ENCODE measurements around the gene CRY2.

Gene CRY2

DNA sequence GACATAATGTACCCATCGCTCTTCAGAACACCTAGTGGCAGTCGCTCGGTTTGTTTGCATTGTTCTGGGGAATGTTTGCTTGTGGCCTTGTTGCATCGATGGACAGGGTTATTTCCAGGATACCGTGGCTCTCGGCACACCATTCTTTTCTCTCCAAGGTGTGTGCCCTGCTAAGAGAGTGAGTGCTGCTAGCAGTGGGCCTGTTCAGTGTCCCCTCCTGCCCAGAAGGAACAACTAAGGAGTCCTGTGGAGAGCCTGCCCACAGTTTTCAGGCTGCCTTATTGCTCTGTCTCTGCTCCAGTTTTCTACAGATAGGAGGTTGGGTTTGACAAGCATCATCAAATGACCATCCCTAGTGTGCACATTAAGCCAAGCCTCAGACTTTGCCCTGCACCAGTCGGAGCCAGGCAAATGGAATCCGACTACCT, 1.4 kb downstream of the CRY2 start:
- no peak for DNase-seq (ENCODE audit: low read depth)

DNA sequence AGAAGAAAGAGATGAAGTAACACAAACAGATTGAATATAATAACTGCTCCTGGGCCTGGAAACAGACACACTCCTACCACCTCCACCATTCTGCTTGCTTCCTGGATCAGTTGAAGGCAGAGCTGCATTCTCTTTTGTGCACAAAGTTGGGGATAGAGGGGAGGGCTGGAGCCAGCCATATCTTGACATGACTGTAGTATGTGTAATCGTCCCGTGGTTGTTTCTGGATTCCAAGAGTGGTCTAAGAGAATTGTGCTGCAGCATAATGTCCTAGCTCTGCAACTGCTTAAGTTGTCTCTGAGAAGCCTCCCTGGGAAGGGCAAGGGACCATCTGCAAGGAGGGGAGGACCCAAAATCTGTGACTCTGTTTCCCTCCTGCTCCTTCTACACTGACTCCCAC, 3.2 kb downstream of the CRY2 start:
- peak; percentile 41 for DNase-seq (ENCODE audit: low read depth)

DNA sequence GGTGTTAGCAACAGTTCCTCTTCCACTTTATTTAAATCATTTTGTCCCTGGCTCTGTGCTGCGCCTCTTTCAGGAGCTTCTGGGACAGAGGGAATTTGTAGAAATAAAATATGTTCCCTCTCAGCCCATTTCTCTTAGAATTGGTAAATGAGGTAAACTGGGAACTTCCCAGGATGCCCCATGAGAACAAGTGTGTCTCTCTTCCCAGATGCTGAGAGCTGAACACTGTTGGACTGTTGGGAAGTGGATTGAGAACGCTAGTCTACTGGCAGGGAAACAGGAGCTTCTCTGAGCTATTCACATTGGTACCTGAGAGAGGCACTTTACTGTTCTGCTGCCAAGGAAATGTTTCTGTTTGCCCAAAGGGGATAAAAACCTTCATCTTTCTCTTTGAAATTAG, 4.0 kb downstream of the CRY2 start:
- DNase-seq (ENCODE audit: low read depth) = no peak

DNA sequence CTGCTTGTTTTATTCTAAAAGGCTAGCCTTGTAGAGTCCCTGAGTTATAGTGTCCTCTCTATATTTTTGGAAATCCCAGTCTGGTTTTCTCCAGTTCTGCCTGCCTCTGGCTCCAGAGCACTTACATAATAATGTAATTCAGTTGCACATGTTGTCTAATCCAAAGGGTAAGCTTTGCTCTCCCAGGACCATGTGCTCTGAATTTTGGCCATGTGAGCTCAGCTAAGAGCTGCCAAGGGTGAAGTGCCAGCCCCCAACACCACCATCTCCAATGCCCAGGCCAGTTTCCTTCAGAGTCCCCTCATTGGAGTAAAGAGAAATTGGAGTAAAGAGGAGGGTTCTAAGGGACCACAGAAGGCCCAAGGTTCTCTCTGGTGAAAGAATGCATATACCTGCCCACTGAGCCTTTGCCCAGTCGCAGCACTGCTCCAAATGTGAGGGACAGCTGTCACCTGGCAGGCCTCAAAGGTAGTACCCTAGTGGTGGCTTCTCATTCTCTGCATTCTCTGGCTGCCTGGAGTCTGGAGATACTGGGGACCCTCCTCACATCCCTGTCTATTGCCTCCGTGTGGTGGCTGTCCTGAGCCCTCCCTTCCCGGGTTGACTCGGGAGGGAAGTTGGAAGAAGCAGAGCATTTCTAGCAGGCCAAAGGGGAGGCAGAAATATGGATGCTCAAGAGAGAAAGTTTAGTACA, 4.9 kb downstream of the CRY2 start:
- DNase-seq (ENCODE audit: low read depth) = no peak

DNA sequence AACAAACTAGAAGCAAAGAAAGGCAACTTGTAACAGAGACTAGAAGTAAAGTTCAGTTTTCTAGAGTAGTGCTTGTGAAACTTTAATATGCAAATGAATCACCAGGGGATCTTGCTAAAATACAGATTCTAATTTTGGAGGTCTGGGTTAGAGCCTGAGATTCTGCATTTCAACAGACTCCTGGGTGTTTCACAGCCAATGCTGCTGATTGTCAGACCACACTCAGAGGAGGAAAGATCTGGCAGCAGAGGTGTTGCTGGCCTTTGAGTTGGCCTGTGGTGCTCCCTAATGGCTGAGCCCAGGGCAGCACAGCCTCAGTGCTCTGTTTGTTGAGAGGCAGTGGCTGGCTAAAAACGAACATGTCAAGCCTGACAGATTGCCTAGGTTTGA, 5.4 kb downstream of the CRY2 start:
- no peak for DNase-seq (ENCODE audit: low read depth)

DNA sequence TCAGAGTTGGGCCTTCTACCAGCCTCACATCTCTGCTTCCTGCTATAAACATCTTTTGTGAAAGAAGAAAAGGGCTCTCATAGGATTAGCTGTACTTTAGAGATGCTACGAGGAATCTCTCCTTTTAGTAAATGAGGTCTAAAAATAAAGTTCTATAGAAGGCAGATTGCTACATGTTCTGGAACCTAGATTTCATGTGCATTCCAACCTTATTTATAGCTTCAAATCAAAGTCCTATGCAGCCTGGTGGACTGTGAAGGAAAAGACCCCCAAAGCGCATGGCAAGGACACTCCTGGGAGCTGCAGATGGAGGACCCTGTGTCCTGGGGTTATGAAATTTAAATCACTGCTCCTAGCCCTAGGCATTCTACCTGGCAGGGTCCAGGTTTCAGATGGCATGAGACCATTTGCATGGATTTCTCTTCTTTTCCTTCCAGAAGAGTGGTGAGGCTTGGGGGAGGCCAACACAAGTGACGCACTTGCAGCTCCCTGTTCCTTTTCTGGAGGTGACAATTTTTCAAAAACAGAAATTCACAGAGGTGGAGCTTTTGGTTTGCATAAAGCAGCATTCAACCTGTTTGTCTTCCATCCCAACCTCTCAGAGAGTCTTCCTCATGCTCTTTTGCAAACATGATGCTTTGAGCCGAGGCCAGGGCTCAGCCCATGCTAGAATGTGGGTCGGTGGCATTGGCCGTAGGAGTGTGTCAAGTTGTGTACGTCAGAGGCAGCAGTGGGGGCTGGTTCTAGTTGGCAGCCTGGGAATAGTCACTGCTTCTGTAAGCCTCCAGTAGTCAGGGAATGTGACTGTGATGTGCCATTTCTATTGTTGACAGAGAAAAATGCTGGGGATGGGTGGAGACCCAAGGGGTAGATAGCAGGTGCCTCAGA, 6.3 kb downstream of the CRY2 start:
- no peak for DNase-seq (ENCODE audit: low read depth)

DNA sequence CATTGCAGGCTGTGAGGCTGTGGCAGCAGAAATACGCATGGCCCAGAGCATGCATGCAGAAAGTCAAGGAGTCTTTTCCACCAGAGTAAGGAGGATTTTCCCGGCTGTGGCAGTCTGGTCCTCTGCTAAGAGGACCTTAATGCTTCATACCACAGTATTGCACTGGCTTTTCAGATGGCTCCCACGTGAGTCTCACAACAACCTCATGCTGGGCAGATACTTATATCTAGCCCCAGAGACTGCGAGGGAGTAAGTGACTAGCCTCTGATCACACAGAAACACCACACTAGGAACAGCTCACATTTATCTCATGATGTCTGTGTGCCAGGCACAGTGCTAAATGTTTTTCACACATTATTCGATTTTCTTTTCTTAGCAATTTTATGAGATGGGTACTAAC, 8.0 kb downstream of the CRY2 start:
- DNase-seq (ENCODE audit: low read depth) = no peak

DNA sequence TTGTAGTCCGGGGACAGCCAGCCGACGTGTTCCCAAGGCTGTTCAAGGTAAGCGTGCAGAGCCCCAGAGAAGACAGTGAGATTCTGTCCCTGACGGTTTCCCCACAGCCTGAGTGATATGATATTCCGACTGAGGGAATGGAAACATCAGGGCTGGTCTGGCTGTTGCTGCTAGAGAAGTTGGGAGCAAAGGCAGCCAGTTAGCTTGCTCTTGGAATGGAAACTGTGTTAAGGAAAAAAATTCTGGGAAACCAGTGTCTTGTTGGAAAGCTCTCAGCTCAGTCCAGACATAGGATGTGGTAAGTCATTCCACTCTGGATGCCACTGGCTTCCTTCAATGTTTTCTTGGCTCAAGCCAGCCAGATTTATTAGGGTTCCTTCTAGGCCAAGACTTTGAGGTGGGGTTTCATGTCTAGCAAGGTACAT, 8.8 kb downstream of the CRY2 start:
- no peak for DNase-seq (ENCODE audit: low read depth)

DNA sequence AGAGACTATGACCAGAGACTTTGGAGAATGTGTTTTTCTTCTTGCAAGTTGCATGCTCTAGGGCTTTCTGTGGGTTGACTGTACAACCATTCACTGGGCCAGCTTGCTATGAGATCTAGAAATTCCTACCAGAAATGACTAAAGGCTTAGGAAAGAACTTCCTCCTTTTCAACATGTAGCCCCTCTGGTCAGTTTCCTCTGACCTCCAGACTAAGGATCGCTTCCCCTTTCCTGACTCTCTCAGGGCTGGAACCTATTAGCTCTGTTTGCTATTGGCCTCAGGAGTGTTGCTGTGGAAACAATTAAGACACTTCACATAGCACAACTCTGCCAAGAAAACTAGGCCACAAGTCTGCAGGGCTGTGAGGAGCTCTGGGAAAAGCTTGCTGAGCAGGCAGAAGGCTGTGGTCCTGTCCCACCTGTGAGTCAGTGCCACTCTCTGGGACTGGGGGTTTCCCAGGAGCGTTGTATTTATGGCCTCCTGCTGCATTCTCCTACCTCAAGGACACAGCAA, 10.7 kb downstream of the CRY2 start:
- peak; percentile 95 for DNase-seq (ENCODE audit: low read depth)

DNA sequence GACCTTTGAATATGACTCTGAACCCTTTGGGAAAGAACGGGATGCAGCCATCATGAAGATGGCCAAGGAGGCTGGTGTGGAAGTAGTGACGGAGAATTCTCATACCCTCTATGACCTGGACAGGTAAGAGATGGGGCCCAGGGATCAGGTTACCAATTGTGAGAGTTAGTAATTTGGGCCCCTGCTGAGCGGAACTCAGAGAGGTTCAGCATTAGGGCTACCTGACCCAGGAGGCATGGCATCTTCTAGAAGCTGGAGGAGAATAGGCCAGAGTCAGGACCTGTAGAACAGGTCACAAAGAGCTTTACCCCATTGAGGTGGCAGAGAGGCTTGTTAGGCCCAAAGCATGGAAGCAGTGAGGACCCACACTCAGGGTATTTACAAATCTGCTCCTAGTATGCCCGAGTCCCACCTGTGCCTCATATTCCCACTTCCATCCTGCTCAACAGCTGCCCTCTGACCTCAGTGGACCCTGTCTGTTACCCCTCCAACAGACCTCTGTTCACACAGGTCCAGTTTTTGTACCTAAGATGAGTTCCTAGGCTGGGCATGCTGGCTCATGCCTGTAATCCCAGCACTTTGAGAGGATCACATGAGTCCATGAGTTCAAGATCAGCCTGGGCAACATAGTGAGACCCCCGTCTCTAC, 11.6 kb downstream of the CRY2 start:
- no peak for DNase-seq (ENCODE audit: low read depth)

DNA sequence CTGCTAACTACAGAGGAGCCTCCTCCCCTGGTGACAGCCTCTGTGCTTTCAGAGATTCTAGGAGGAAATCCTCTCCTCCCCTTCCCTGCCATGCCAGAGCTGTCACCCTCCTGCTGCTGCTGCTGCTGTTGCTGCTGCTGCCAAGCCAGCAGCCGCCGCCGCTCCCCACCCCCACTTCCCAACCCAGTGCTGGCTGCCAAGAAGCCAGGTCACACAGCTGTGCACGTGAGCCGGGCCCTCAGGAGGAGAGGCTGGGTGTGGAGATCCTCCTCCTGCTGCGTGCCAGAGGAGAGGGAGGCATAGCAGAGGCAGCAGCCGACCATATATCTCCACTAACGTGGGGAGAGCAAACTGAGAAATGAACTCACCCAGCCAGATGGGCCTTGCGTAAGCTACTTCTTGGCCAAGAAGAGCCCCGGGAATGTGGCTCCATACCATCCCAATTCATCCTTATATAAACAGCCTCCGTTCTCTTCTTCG, 12.4 kb downstream of the CRY2 start:
- peak; percentile 96 for DNase-seq (ENCODE audit: low read depth)

DNA sequence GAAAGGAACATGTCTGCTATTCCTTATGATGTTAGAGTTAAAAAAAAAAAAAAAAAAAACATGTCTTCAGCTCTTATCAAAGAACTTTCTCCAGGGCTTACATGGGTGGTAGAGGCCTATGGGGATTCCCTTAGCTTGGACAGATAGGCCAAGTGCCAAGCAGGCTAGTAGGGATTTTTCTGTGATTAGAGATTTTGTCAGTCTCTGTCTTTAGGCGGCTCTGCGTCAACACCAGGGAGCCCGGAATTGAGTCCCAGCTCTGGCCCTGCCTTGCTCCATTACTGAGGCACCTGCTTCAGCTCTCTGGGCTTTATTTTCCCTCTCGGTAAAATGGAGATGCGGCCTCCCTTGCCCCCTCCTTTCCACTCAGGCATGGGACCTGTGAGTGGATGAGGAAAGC, 13.1 kb downstream of the CRY2 start:
- DNase-seq (ENCODE audit: low read depth) = no peak

DNA sequence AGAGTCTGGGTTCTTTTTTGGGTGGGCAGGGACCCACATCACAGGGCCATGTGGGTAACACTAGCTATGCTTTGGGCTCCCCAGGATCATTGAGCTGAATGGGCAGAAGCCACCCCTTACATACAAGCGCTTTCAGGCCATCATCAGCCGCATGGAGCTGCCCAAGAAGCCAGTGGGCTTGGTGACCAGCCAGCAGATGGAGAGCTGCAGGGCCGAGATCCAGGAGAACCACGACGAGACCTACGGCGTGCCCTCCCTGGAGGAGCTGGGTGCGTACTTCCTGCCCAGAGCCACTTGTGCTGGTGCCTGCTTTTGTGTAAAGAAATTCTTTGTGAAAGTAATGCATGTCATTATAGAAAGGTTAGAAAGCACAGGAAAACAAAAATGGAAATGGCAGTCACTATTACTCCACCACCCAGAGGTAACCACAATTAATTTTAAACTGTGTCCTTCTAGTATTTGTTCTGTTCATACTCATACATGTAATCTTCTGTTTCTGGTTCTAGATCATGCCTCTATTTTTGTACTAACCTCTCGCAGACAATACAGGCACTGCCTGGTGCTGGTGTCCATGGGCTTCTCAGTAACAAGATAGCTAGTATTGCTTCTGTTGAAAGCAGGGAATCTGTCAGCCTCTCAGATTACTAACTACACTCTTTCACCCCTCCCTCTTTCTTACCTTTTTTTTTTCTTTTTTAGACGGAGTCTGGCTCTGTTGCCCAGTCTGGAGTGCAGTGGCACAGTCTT, 13.7 kb downstream of the CRY2 start:
- no peak for DNase-seq (ENCODE audit: low read depth)

DNA sequence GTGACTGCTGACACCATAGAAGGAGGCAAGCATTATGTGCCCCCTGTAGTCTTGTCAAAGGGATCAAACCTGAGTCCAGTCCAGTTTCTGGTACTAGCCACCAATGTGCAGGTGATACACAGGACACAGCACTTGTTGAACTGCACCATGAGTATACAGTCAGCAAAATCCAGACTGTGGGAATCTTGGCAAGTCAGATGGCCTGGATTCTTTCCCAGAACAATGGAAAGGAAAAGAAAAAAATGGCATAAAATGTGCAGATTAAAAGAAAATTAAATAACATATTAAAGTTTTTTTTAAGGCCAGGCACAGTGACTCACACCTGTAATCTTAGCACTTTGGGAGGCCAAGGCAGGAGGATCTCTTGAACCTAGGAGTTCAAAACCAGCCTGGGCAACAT, 16.8 kb downstream of the CRY2 start:
- DNase-seq (ENCODE audit: low read depth) = no peak

DNA sequence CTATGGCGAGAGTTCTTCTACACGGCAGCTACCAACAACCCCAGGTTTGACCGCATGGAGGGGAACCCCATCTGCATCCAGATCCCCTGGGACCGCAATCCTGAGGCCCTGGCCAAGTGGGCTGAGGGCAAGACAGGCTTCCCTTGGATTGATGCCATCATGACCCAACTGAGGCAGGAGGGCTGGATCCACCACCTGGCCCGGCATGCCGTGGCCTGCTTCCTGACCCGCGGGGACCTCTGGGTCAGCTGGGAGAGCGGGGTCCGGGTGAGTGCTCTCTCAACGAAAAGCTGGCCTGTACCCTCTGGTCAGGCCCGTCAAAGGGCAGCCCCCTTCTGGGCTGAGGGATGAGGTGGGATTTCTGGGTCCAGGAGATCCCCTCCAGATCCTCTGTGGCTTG, 22.3 kb downstream of the CRY2 start:
- DNase-seq (ENCODE audit: low read depth) = no peak

DNA sequence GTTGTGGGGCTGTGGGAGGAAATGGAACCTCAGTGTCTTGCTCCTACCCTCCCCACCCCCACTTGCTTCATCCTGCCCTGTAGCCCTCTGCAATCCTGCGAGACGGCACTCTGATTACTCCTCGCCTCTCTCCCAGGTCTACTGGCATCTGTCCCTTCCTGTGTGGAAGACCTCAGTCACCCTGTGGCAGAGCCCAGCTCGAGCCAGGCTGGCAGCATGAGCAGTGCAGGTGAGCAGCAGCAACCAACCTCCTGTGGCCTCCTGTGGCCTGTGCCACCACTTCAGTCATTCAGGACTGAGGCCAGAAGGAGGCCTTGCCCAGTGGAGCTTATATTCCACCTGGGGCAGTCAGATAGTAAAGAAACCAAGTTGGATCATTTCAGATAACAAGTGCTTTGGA, 23.4 kb downstream of the CRY2 start:
- DNase-seq (ENCODE audit: low read depth) = no peak

DNA sequence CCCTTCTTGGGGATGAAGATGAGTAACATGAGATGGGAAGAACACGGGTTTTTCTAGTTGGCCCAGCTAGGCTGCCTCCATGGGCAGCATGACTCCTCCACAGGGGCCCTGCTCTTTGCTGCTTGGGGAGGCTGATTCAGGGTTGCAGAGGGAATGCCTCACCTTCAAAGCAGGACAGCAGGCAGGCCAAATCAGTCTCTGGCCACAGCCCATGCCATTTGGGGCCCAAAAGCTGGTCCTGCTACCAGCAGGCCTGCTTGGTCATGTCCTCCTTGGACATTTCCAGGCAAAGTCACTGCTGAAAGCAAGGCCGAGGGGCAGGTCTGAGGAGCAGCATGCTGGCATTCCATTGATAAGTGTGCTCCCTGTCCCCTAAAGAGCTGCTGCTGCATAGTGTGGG, 24.4 kb downstream of the CRY2 start:
- no peak for DNase-seq (ENCODE audit: low read depth)

DNA sequence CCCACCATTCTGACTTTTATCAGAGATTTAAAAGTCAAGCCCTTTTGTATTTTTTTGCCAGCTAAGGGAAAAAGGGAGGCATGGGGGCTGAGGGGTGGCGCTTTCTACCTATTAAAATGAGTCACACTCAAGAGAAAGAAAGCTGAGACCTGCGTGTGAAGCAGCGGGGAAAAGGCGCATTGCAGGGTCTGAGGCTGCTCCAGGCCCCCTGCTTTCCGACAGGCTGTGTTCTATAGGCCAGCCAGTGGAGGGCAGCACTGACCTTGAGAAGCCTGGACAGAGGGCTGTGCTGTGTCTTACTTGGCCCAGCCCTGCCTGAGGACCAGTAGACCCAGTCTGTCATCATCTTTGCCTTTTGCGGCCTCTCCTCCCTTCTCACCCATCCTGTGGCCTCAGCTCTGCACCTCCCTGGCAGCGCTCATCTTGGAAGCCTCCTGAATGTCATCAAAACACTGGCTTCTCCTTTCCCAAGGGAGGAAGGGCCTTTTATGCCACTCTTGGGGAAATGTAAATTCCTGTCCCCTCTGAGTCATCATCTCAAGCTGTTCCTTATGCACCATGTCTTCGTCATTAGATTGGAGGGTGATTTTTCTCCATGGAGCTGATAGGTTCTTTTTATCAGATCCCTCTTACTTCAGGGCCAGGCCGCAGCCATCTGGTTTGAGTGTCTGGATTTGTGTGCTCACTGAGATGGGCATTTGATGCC, 25.5 kb downstream of the CRY2 start:
- peak; percentile 83 for DNase-seq (ENCODE audit: low read depth)

DNA sequence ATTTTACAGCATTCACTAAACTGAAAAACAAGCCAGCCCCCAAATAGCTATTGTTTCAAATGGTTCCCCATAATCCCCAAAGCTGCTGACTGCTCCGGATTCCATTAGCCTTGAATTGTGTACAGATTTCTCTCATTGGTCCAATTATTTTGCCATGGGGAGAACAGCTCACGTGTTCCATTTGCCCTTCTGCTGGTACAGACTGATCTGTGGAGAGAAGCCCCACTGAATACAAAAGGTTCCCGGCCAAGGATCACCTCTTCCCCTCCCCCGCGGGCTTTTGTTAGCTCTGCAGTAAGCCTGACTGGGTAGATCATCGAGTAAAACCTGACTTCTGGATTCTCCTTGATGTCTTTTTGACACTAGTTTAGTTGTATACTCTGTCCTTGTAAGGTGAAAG, 29.1 kb downstream of the CRY2 start:
- no peak for DNase-seq (ENCODE audit: low read depth)

DNA sequence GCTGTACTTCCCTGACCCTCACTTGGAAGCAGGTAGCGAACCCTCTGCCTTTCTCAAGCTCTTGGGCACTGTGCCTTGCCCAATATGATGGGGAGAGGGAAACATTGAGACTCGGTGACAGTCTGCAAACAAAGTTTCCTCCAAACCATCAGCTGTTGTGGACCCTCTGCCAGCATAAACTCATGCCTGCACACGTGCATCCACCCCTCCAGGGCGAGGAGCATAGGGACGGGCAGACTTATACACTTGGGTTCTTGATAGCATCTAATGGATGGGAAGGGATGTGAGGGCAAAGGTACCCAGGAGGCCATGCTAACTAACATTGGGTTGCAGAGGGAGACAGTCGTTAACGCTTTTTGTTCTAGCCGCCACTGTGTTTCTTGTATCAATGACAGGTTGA, 29.9 kb downstream of the CRY2 start:
- DNase-seq (ENCODE audit: low read depth) = no peak

DNA sequence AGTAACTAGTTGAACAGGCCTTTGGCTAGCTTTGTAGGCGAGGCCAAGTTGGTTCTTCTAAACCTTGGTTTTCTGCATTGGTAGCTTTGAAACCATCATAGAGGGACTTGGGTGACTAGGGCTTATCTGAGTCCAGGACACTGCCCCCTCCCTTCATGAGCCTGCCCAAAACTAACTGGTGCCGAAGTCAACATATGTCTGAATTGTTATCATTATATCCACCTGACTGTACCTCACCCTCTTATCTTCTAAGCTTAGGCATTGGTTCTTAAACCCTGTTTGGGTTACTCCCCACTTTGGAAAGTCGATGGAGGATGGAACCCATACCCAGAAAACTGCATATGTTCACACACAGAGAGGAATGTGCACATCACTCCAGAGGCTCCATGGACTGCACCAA, 30.6 kb downstream of the CRY2 start:
- DNase-seq (ENCODE audit: low read depth) = no peak

Measured in iris pigment epithelial cell (primary cell).